K562 (cell line): Measurements from ENCODE around the gene ITGB5. TPM values are rescaled to one million over a fixed set of nuclear protein-coding genes. Genes with fewer than 3 reads are reported as not detected.

Experiments
- ATAC-seq: fragments of 200-7000 bp; cut with Tn5 transposase; 3 replicates; pipeline ENCODE4 v1.9.1; 2020; ENCODE audit warnings: moderate library complexity
- BruUV-seq: library from RNA; stranded (reverse); fragments of 400-500 nt; replicated peaks from 2 replicates; lab custom pipeline; 2021; lab: Mats Ljungman, UMichigan
- CTCF ChIA-PET: fragments of 300-600 bp; formaldehyde crosslinking; extraction: SDS; loops from one replicate; lab custom pipeline; 2021; ENCODE audit warnings: low intra/inter-chr PET ratio; lab: Yijun Ruan, JAX
- POLR2A ChIA-PET: fragments of 300-600, 350-650 bp; sonication (Branson Sonifier 250); formaldehyde crosslinking; extraction: SDS; loops from one replicate; lab custom pipeline; 2021; ENCODE audit warnings: antibody characterized with exemption, inconsistent platforms; lab: Yijun Ruan, JAX
- DNase-seq, 4 experiments: peaks; one replicate each; pipeline versions ENCODE4 v3.0.0 to v3.0.0-alpha.2; 2011 to 2018; ENCODE audit warnings: low spot score in 3 of 4, mixed read lengths in 3 of 4; ENCODE audit errors: extremely low read depth in 1 of 4
- FAIRE-seq: peaks from 2 replicates; lab custom pipeline; 2011; peaks lifted over from hg19 to GRCh38; lab: Jason Lieb, UNC
- H2AFZ ChIP-seq: 2 replicates; pipeline ENCODE4 v1.6.0; 2011; ENCODE audit warnings: low read depth, low read length, control low read depth, inconsistent platforms
- H3K27ac ChIP-seq: fragments of 200-600 bp; 3 replicates; pipeline ENCODE4 v1.8.0; 2011; ENCODE audit warnings: low read depth, mild to moderate bottlenecking, control low read depth, inconsistent platforms, low read length, moderate library complexity, mixed read lengths; ENCODE audit errors: extremely low read depth
- H3K27me3 ChIP-seq, 2 experiments: fragments of 300-600 bp in 1 of 2; 2 replicates in 1 of 2; 3 replicates in 1 of 2; pipeline versions ENCODE4 v1.6.0 to v1.8.0; 2011; ENCODE audit warnings: inconsistent platforms in 2 of 2, low read length in 2 of 2, mild to moderate bottlenecking in 1 of 2, mixed read lengths in 1 of 2, moderate library complexity in 1 of 2; ENCODE audit not compliant: control insufficient read depth in 2 of 2, insufficient read depth in 2 of 2
- H3K36me3 ChIP-seq: fragments of 300-600 bp; 3 replicates; pipeline ENCODE4 v1.8.0; 2011; ENCODE audit warnings: mild to moderate bottlenecking, low read length, inconsistent platforms; ENCODE audit not compliant: control insufficient read depth, insufficient read depth
- H3K4me1 ChIP-seq, 2 experiments: fragments of 200-600 bp in 1 of 2; replicated peaks in 1 of 2; 2 replicates in 1 of 2; 3 replicates in 1 of 2; pipeline versions ENCODE4 v1.5.1 to v1.8.0; 2011; ENCODE audit warnings: inconsistent platforms in 2 of 2, low read length in 2 of 2, mild to moderate bottlenecking in 1 of 2, mixed read lengths in 1 of 2, moderate library complexity in 1 of 2; ENCODE audit not compliant: control insufficient read depth in 2 of 2, insufficient read depth in 2 of 2
- H3K4me2 ChIP-seq: 2 replicates; pipeline ENCODE4 v1.6.1; 2011; ENCODE audit warnings: low read length, control low read depth, inconsistent platforms, mixed read lengths; ENCODE audit not compliant: insufficient read depth
- H3K4me3 ChIP-seq: fragments of 200-600 bp; sonication (generic), shearing (Covaris generic); 2 replicates; pipeline ENCODE4 v1.5.1; 2016; ENCODE audit warnings: control low read depth, inconsistent platforms
- H3K79me2 ChIP-seq: fragments of 200-600 bp; 3 replicates; pipeline ENCODE4 v1.8.0; 2011; ENCODE audit warnings: low read length, inconsistent platforms; ENCODE audit not compliant: control insufficient read depth, insufficient read depth
- H3K9ac ChIP-seq, 2 experiments: 2 replicates each; pipeline versions ENCODE4 v1.6.0 to v1.6.1; 2011; ENCODE audit warnings: low read depth in 2 of 2, low read length in 2 of 2, control low read depth in 1 of 2, inconsistent platforms in 1 of 2, mild to moderate bottlenecking in 1 of 2, mixed read lengths in 1 of 2; ENCODE audit not compliant: insufficient read depth in 1 of 2
- H3K9me1 ChIP-seq: one replicate; pipeline ENCODE4 v1.6.0; 2011; ENCODE audit warnings: inconsistent platforms, mild to moderate bottlenecking, low read length, moderate library complexity; ENCODE audit not compliant: control insufficient read depth, insufficient read depth
- H3K9me3 ChIP-seq: replicated peaks from 2 replicates; pipeline ENCODE4 v1.5.1; 2011; ENCODE audit warnings: low read depth, low read length, inconsistent platforms; ENCODE audit not compliant: control insufficient read depth, insufficient read depth
- H4K20me1 ChIP-seq: replicated peaks from 2 replicates; pipeline ENCODE4 v1.6.1; 2011; ENCODE audit warnings: low read length, inconsistent platforms, mixed read lengths; ENCODE audit not compliant: control insufficient read depth, insufficient read depth
- ATF7 ChIP-seq: fragments of 450-650 bp; IDR thresholded peaks from 2 replicates; pipeline ENCODE4 v1.7.1; 2014; ENCODE audit warnings: mild to moderate bottlenecking, moderate library complexity
- CCAR2 ChIP-seq: fragments of 200-400 bp; formaldehyde crosslinking; IDR thresholded peaks from 2 replicates; pipeline ENCODE4 v1.6.1; 2017; ENCODE audit warnings: mild to moderate bottlenecking, low read depth, low read length
- PYGO2 ChIP-seq: fragments of 450-650 bp; IDR thresholded peaks from 2 replicates; pipeline ENCODE4 v1.6.1; 2016; ENCODE audit warnings: mild to moderate bottlenecking, missing genetic modification characterization, moderate library complexity, missing compliant biosample characterization
- RFX1 ChIP-seq: fragments of 450-650 bp; IDR thresholded peaks from 2 replicates; pipeline ENCODE4 v1.6.1; 2016; ENCODE audit warnings: mild to moderate bottlenecking, moderate library complexity
- RFX7 ChIP-seq: fragments of 250-450 bp; sonication (Bioruptor Pico); IDR thresholded peaks from 2 replicates; pipeline ENCODE4 v1.5.1; 2021; ENCODE audit warnings: mild to moderate bottlenecking
- SMAD1 ChIP-seq: fragments of 150-350 bp; IDR thresholded peaks from 2 replicates; pipeline ENCODE4 v1.6.1; 2014; ENCODE audit warnings: low read length, low read depth; ENCODE audit not compliant: partially characterized antibody
- THRAP3 ChIP-seq: fragments of 450-650 bp; IDR thresholded peaks from 2 replicates; pipeline ENCODE4 v1.6.1; 2016; ENCODE audit warnings: mild to moderate bottlenecking, inconsistent platforms, borderline replicate concordance
- ZBTB12 ChIP-seq: fragments of 250-450 bp; sonication (Bioruptor Pico); IDR thresholded peaks from 2 replicates; pipeline ENCODE4 v1.4.0; 2020
- ZNF512 ChIP-seq: IDR thresholded peaks from 2 replicates; pipeline ENCODE4 v1.6.1; 2016; ENCODE audit warnings: missing genetic modification characterization, missing compliant biosample characterization
- WGBS: fragments of 100-300 bp; shearing (Covaris generic); methylation state at CpG from one replicate; pipeline ENCODE4 v1.1.6; 2016; ENCODE audit warnings: low coverage, mixed read lengths; ENCODE audit not compliant: insufficient coverage; ENCODE audit errors: missing lambda C conversion rate; 5-methylcytosine and 5-hydroxymethylcytosine counted together
- in situ Hi-C: fragments of 300-500 bp; cut with MboI; formaldehyde crosslinking; loops from 4 replicates; pipeline ENCODE4 v1.15.0; 2018; ENCODE audit warnings: inconsistent platforms, mixed read lengths
- intact Hi-C: fragments of 100-400 bp; cut with micrococcal nuclease; formaldehyde crosslinking; loops from 2 replicates; pipeline ENCODE4 v1.14.2; 2022
- polyA plus RNA-seq, 8 experiments: library from polyadenylated mRNA; depleted of rRNA in 4 of 8; stranded (reverse) in 5 of 8; unstranded in 3 of 8; fragments of >200 nt; fragmentation: Nextera tagmentation in 2 of 8; fragmentation: Illumina TruSeq in 1 of 8; extraction: Ambion mirVana in 2 of 8; extraction: Trizol in 1 of 8; gene quantifications; 2 replicates each; pipeline versions ENCODE4 v1.2.1 to v1.2.3, GENCODE V29; 2011 to 2014; ENCODE audit warnings: inconsistent platforms in 1 of 8, missing spikeins in 1 of 8
- total RNA-seq, 7 experiments: library from RNA; depleted of rRNA in 6 of 7; stranded (reverse); fragments of >200 nt in 6 of 7; fragmentation: Illumina TruSeq in 2 of 7; extraction: Trizol in 2 of 7; gene quantifications; 2 replicates each; pipeline versions ENCODE4 v1.2.1 to v1.2.3, GENCODE V29; 2011 to 2021; ENCODE audit warnings: low replicate concordance in 1 of 7

The ITGB5 gene
- total and polyA plus RNA-seq, 9 of the 15 experiments (the other 6 are each of a cell fraction or from before 2014, with no cell fraction given), result 1.7 to 46.8 (median 9.9) TPM

GRCh38 chr3:124817079-124817478 lies 70.1 kb downstream of the ITGB5 start:
- Histone ChIP-seq H2AFZ (no peak overlapping the region), H3K9me1 (no peaks in the 10 kb centered on the region), H3K9me3 (no peaks in the 10 kb centered on the region), H3K4me3 (no peak overlapping the region), H3K4me1 (peaks cover 11 to 17% of the 10 kb centered on the region in 2 experiments; a peak in 4 of 5 replicates), H3K79me2 (no peaks in the 10 kb centered on the region), H3K27me3 (no peaks in the 10 kb centered on the region), H3K4me2 (no peak overlapping the region), H3K9ac (no peak overlapping the region), H4K20me1 (no peaks in the 10 kb centered on the region), H3K36me3 (no peaks in the 10 kb centered on the region), H3K27ac (no peak overlapping the region)
- BruUV-seq, result no TSS peak
- ChIA-PET CTCF (no interaction called here), POLR2A (no interaction called here)
- in situ Hi-C loops, result no loop called here
- intact Hi-C loops, result no loop called here
- ATAC-seq (no peak), FAIRE-seq (no peak), DNase-seq (no peak)
- TF ChIP-seq ATF7 (no peak), ZBTB12 (CRISPR knock-in tag) (no peak), RFX1 (no peak), PYGO2 (no peak), THRAP3 (no peak), ZNF512 (tag) (no peak), CCAR2 (no peak), RFX7 (no peak), SMAD1 (no peak)
- WGBS, result 51% methylated on average over 6 of the region's 6 CpGs
